GM19372 (cell line): Measurements from ENCODE around the gene MED13L.
"Not testable (repeated sequence)": the region's sequence is repeated elsewhere in the genome, so short reads cannot be mapped to it uniquely, and the experiment has no call there.

Source experiments
- ATAC-seq: cut with Tn5 transposase; IDR thresholded peaks from one replicate; pipeline ENCODE4 v1.9.1; 2021; ENCODE audit warnings: mild to moderate bottlenecking, low read depth, moderate library complexity; ENCODE audit not compliant: unreplicated experiment

The MED13L gene

DNA sequence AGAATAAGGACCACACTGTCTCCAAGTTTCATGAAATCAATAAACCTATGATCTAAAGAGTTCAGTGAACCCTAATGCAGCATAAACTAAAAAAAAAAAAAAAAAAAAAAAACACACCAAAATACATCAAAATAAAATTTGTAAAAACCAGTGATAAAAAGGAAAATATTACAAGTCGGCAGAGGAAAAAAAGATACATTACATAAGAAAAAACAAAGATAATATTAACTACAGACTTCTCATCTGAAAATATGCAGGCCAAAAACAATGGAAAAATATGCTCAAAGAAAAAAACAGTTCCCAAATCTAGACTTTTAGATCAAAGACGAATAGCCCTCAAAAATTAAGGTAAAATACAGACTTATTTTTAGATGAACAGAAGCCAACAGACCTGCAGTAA lies 27.6 kb downstream of the MED13L start:
- no peak for ATAC-seq

DNA sequence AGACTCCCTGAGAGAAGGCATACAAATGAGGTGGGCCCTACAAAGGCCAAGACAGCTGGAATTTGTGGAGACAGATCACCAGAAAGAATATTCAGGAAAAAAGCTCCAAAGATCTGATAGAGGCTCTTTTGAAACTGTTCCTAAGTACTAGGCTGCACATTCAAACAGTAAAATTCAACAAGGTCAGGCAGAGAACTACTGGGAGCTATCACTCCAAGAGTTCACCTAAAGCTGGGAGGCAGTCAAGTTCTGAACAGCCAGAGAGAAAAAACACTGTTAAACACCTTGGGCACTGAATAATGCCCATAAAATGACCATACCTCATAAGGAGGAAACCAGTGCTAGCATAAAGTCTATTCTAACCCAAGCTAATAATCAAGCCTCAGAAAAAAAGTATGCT lies 28.6 kb downstream of the MED13L start:
- no peak for ATAC-seq

DNA sequence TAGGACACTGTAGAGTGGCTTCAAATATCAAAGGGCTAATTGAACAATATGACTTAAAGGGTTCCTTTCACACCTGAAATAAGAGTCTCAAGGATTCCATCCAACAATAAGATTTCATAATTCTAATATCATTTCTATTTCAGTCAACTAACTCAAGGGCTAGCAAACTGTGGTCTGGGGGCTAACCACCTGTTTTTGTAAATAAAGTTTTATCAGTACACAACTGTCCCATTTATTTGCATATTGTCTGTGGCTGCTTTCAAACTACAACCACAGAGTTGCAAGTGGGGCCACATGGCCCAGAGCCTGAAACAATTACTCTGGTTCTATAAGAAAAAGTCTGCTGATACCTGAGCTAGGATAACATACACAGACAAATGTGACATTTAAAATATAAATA lies 29.1 kb downstream of the MED13L start:
- no peak for ATAC-seq

DNA sequence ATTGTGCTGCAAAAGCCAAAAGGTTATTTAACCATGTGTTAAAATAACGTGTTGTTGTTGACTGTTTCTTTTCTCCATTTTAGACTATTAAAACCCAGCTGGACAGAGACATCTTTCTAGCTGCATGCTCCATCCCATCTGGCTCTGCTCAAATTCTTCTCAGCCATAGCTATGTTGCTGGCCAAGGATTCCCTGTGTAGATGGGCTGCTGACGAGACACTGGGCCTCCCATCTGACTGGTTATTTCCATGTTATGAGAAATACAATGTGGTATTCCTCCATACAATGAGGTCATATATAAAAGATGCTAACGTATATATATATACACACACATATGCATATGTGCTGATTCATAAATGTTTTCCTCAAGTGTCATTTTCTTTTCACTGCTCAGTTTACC lies 30.1 kb downstream of the MED13L start:
- no peak for ATAC-seq

DNA sequence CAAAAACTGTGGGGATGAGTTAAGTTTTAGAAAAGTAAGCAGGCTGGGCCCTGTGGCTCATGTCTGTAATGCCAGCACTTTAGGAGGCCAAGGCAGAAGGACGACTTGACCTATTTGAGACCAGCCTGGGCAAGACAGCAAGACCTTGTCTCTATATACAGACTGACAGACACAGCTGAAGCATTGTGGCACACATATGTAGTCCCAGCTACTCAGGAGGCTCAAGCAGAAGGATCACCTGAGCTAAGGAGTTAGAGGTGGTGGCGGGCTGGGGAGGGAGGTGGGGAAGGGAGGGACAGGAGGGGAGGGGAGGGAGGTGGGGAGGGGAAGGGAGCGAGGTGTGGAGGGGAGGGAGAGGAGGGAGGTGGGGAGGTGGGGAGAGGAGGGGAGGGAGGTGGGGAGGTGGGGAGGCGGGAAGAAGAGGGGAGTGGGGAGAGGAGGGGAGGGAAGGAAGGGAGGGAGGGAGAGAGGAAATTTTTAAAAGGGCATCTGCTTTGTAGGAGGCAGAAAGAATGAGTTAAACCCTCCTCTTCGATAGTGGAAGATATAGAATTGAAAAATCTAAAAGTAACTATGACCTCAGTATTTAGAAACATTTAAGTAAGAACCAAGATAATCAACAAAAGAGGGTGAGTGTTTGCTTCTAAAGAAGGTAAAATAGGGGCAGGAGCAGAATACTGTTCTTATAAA lies 30.9 kb downstream of the MED13L start:
- ATAC-seq: no peak

DNA sequence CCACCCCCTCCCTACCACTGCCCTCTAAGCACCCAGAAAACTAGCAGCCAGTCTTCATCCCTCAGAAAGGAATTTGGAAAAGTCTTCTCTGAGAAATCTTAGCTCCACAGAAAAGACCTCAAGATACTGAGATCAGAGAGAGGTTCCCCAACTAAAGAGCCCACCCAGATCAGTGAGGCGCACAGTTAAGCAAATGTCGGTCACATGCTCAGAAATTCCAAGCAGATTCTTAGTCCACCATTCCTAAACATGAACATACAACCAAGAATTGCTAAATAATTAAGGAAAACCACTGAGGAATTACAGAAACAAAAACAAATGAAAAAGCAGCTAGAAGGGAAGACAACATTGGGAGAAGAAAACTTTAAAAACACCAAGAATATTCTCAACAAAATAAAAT lies 32.3 kb downstream of the MED13L start:
- ATAC-seq: no peak

DNA sequence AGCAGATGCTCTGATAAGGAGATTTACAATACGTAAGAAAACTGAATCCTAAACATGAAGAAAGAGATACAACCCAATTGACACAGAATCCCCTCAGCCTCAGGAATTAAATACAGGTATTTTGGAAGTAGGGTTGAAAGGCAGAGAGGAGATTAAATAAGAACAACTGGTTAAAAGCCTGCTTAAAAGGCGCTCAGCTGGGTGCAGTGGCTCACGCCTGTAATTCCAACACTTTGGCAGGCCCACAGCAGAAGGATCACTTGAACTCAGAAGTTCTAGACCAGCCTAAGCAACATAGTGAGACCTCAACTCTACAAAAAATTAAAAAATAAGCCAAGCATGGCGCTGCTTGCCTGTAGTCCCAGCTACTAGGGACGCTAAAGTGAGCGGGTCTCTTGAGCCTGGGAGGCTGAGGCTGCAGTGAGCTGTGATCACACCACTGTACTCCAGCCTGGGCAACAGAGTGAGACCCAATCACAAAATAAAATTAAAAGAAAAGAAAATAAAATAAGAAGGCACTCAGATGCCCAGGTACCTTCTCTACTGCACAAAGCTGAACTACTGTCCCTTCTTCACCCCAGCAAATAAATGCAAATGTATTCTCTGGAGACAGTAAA lies 32.9 kb downstream of the MED13L start:
- no peak for ATAC-seq

DNA sequence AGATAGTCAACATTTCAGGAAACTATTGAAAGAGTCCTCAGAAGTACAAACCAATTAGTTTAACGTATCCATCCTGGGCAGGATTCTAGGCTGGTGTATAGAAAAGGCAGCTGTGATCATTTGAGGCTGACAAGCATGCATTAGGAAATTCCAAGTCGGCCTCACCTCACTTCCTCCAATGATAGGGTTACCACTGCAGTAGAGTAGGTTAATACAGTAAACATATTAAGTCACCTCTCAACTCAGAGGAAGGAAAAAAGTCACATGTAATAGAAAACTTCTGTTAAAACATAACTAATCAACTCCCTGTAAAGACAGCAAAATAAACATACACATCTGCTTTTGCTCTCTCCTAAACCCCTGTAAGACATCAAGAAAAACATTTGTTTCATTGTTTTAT lies 33.5 kb downstream of the MED13L start:
- no peak for ATAC-seq

DNA sequence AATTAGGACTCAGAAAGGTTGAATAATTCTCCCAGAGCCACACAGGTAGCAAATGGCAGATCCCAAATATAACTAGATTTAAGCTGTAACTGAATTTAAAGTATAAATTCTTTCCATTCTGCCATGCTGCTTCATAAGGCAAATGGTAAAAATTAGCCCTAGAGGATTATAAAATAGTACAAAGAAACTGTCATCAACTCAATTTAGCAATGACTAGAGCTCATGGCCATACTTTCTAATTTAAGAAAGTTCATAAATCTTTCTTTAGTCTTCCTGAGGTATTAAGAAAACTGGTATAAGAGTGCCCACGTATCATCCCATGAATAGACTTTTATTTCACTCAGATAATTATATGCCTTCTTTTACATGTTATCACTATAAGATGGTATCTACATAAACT lies 34.8 kb downstream of the MED13L start:
- no peak for ATAC-seq

DNA sequence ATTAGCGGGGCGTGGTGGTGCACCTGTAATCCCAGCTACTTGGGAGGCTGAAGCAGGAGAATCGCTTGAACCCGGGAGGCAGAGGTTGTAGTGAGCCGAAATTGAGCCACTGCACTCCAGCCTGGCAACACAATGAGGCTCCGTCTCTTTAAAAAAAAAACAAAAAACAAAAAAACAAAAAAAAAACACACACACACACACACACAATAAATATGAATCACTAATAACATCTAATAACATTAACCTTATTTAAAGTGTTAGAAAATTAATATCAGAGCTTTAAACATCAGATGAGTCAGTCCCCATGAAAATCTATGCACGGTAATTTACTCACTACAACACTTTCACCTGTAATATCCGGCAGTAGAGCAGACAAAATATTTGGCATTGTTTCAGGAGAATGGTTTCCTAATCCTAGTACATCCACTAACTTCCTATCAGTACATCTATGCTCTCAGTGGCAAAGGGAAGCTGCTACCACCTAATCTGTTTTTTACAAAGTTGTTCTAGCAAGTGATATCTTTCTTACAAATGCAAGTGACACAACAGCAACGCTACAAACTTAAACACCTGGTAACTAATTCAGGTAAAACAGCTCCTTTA lies 36.2 kb downstream of the MED13L start:
- ATAC-seq: no peak

DNA sequence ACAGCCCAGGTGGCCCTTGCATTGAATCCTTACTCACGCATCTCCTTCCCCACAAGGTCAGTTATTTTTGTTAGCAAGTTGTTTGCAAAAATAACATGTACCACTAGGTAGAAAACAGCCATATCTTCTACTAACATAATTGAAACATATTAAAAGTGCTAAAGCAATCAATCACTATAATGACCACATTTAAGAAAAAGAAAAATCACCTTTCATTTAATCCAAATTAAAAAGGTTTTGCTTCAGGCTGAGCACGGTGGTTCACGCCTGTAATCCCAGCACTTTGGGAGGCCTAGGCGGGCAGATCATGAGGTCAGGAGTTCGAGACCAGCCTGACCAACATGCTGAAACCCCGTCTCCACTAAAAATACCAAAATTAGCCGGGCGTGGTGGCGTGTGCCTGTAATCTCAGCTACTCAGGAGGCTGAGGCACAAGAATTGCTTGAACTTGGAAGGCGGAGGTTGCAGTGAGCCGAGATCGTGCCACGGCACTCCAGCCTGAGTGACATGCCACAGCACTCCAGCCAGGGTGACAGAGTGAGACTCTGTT lies 38.8 kb downstream of the MED13L start:
- not testable (repeated sequence) for ATAC-seq

DNA sequence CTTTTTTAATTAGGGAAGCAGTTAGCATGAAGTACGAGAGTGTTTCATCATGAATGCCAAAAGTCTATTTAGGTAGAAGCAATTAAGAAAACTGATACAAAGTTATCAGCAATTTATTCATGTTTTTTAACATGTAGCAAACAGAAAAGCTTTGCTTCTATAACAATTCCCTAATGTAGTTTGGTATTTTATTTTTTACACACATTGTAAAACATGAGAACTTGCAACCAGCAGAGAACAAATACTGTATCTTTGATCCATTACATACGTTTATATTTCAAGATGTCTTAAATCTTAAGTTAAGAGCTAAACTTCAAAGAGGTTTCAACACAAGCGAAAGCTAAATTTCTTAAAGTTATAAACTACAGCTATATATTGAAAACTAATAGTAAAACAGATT lies 39.3 kb downstream of the MED13L start:
- ATAC-seq: no peak

DNA sequence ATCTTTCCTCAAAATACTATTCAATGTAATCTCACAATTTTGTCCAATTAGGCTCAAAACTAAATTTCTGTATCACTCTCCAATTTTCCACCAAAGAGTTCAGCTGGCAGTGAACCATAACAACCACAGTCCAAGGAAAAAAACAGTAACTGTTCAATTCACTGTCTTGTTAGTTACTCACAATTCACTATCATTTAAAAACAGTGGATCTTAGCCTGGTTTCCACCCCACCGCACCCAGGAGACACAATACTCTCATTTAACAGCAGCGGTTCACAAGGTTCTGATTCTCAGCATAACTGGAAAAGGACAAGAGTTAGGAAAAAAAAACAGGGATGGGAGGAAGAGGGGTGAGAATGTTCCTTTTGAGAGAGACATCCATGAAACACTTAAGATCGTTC lies 40.5 kb downstream of the MED13L start:
- no peak for ATAC-seq

DNA sequence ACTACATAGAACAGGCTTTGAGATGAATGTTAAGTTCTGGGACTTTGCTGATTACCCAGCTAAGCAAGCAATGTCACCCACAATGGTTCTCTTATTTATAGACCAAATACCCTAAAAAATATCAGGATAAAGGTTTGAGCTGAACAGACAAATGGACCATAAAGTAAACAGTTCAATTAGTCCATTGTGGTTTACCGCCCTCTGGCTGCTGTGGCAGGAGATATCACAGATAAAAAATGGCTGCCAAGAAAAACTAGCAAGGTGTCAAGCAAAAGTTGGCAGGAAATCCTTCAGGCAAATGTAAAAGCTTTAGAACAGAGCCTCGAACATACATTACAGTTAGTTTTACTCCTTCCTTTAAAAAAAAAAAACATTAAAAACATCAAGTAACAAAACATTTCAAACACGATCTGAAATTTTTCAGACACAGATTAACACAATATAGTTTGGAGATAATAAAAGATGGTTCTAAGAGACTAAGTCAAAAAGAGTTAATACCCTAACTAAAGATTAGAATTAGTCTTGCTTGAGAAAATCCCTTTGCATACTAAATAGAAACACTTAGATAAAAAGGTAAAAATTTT lies 41.3 kb downstream of the MED13L start:
- ATAC-seq: peak; percentile 61

DNA sequence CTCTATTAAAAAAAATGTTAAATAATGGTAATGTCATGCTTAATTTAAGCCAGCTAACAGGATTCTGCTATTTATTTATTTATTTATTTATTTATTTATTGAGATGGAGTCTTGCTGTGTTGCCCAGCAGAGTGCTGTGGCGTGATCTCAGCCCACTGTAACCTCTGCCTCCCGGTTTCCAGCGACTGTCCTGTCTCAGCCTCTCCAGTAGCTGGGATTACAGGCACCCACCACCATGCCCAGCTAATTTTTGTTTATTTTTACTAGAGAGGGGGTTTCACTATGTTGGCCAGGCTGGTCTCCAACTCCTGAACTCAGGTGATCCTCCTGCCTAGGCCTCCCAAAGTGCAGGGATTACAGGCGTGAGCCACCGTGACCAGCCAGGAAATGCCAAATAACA lies 43.3 kb downstream of the MED13L start:
- ATAC-seq: not testable (repeated sequence)

DNA sequence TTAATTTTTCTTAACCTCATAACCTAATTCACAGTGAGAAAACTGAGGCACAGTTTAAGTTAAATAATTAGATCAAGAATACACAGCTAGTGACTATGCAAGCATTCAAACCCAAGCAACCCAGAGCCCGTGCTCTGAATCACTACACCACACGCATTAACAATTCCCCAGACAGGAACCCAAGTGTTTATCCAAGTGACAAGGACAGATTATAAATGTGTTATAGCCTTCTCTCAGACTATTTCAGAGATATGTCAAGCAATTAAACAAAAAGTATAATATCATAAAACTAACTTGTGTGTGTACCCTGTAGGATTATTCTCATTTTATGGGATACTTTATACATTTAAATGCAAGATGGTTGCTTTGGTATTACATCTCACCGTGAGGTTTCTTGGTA lies 43.8 kb downstream of the MED13L start:
- ATAC-seq: no peak

DNA sequence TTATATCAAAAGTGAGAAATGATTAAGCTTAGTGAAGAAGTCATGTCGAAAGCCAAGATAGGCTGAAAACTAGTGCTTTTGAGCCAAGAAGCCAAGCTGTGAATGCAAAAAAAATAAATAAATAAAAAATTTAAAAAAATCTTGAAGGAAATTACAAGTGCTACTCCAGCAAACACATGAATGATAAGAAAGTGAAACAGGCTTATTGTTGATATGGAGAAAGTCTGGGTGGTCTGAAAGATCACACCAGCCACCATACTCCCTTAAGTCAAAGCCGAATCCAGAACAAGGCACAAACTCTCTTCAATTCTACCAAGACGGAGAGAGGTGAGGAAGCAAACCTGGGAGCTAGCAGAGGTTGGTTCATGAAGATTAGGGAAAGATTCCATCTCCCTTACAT lies 49.7 kb downstream of the MED13L start:
- no peak for ATAC-seq

DNA sequence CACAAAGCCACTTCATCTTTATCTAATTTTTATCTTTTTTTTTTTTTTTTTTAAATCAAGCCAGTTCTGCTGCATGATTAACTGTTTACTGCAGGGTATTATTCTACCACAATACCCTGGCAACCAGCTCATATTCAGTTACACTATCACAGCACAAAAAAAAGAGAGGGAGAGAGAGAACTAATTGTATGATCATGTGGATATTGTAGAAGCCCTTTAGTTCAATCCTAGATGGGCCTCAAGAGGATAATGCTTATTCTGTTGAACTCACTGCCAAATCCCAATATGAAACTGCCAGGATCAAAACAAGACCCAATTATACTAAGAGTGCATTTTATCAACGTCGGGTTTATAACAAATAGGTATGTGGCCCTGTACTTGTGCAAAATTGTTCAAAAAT lies 51.5 kb downstream of the MED13L start:
- no peak for ATAC-seq

DNA sequence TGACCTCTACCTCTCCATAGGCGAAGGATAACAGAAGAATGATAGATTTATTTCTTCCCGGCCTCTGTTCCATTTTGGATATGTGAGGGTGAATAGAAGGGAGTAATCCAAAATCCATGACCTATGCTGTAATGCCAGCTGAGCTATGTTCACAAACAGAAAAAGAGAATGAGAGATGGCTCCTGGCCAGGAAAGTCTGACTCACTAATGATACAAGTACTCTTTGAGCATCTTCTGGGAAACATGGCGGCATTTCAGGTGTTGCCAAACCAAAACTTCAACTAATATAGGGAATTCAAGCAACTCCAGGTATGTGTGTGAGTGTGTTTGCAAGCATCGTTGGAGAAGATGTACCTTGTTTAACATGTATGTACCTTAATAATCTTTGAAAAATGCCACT lies 55.1 kb downstream of the MED13L start:
- no peak for ATAC-seq

DNA sequence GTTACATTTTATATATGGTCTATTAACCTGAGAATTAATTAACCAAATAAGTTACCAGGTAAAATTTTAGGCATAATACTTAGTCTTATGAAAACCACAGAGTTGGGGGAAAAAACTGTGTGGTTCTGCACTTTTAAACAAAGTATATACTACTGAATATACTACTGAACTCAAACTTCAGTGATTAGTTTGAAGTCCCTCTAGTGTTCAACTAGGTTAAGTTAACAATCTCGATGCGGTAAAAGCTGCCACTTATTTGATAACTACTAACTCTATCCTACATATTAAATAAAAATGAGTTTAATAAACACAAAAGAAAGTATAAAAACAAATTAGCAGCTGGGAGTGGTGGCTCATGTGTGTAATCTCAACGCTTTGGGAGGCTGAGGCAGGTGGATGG lies 56.7 kb downstream of the MED13L start:
- ATAC-seq: no peak

DNA sequence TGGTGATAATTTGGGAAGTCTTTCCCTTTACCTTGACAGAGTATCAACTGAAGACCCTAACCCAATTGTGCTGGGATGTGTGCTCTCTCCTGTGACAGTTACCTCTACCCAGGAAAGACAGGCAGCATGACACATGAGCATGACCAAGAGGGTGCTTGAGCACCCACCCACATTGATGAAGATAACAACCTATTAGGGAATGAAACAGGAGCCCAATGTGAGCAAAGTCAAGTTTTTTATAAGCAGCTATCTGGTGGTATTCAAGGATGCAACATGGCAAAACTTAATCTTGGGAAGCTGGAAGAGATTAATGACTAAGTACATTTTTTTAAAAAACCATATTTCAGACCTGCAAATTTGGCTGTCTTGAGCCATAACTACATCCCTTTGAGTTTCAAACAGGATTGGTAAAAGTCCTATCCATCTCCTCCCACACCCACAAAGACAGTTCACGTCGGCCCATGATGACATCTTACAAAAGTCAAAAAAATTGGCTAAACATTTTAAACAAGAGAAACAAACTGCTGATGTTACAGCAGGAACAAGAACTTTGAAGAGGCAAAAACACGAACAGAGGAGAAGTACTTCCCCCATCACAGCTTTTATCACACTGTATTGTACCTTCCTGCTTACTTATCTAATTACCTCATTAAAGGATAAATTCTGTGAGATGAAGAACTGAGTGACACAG lies 60.3 kb downstream of the MED13L start:
- ATAC-seq: no peak
